GM21515 (cell line): Measurements from ENCODE around the gene ATP8A2.

ENCODE experiments used
- ATAC-seq: cut with Tn5 transposase; IDR thresholded peaks from one replicate; pipeline ENCODE4 v1.9.1; 2021; ENCODE audit not compliant: unreplicated experiment

Gene ATP8A2

GRCh38 chr13:26020891-26021290 lies 649.1 kb downstream of the ATP8A2 start:
- no peak for ATAC-seq

GRCh38 chr13:26021516-26021915 lies 649.7 kb downstream of the ATP8A2 start:
- no peak for ATAC-seq

GRCh38 chr13:26021956-26022355 lies 650.2 kb downstream of the ATP8A2 start:
- ATAC-seq = no peak

- no peak for ATAC-seq
These were observed 650.9 kb downstream of the ATP8A2 start for GRCh38 chr13:26022538-26023292.

GRCh38 chr13:26024558-26024957 lies 652.8 kb downstream of the ATP8A2 start:
- no peak for ATAC-seq

GRCh38 chr13:26025196-26025595 lies 653.4 kb downstream of the ATP8A2 start:
- no peak for ATAC-seq

GRCh38 chr13:26025771-26026170 lies 654.0 kb downstream of the ATP8A2 start:
- ATAC-seq = no peak

- ATAC-seq = no peak
These were observed 654.4 kb downstream of the ATP8A2 start for GRCh38 chr13:26026211-26026610.

- ATAC-seq = no peak
These were observed 657.9 kb downstream of the ATP8A2 start for GRCh38 chr13:26029581-26030136.

- no peak for ATAC-seq
These were observed 658.6 kb downstream of the ATP8A2 start for GRCh38 chr13:26030331-26030730.

GRCh38 chr13:26034018-26034417 lies 662.2 kb downstream of the ATP8A2 start:
- no peak for ATAC-seq

- ATAC-seq = no peak
These were observed 664.6 kb downstream of the ATP8A2 start for GRCh38 chr13:26036383-26036782.

- no peak for ATAC-seq
These were observed 665.5 kb downstream of the ATP8A2 start for GRCh38 chr13:26037302-26037701.

- no peak for ATAC-seq
These were observed 667.2 kb downstream of the ATP8A2 start for GRCh38 chr13:26038931-26039475.

GRCh38 chr13:26041444-26041843 lies 669.7 kb downstream of the ATP8A2 start:
- ATAC-seq = no peak

GRCh38 chr13:26042785-26043184 lies 671.0 kb downstream of the ATP8A2 start:
- no peak for ATAC-seq

- no peak for ATAC-seq
These were observed 673.4 kb downstream of the ATP8A2 start for GRCh38 chr13:26045142-26045541.

- ATAC-seq = no peak
These were observed 674.9 kb downstream of the ATP8A2 start for GRCh38 chr13:26046639-26047038.

GRCh38 chr13:26047040-26047439 lies 675.3 kb downstream of the ATP8A2 start:
- no peak for ATAC-seq

- ATAC-seq = no peak
These were observed 677.0 kb downstream of the ATP8A2 start for GRCh38 chr13:26048741-26049140.

- no peak for ATAC-seq
These were observed 678.9 kb downstream of the ATP8A2 start for GRCh38 chr13:26050568-26051230.

GRCh38 chr13:26051231-26051656 lies 679.5 kb downstream of the ATP8A2 start:
- no peak for ATAC-seq
